ENCODE results near the gene CDYL2.

DNA sequence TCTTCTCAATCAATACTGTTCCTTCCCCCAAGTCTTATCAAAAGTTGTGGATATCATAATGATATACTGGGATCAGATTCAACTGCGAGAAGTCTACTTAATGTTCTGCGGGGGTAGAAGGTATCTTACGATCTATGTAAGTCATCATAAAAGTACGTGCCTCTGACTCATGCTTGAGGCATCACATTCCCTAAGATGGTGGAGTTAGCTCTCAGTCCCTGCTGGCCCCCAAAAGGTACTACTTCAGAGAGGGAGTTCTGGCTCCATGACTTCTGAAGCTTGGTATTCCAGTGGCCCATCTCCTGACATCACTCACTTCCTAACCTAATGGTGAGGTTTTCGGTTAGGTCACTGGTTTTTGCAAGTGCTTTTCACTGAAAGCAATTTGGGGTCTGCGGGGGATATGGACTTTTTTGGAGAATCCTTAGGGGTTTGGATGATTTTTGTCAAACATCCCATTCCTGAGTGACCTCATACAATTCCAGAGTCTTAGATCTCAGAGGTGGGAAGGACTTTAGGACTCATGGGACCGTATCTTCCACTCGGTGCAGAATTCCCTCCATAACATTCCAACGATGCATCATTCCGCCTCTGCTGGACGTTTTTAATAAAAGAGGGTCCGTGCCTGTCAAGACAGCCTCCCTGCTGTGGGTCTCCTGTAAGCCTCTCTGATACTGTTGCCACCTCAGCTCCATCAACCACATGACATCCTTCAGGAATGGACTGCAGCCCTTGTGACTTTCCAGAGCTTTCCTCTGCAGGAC lies 189.3 kb downstream of the CDYL2 start:
- TF ChIP-seq, protein P1, sequence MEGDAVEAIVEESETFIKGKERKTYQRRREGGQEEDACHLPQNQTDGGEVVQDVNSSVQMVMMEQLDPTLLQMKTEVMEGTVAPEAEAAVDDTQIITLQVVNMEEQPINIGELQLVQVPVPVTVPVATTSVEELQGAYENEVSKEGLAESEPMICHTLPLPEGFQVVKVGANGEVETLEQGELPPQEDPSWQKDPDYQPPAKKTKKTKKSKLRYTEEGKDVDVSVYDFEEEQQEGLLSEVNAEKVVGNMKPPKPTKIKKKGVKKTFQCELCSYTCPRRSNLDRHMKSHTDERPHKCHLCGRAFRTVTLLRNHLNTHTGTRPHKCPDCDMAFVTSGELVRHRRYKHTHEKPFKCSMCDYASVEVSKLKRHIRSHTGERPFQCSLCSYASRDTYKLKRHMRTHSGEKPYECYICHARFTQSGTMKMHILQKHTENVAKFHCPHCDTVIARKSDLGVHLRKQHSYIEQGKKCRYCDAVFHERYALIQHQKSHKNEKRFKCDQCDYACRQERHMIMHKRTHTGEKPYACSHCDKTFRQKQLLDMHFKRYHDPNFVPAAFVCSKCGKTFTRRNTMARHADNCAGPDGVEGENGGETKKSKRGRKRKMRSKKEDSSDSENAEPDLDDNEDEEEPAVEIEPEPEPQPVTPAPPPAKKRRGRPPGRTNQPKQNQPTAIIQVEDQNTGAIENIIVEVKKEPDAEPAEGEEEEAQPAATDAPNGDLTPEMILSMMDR (IDR thresholded peaks at IDR 0.05): peak in 2 of 3 donors; percentile 19 to 25
- no peak for TF ChIP-seq POLR2A (IDR thresholded peaks at IDR 0.05)
- no peak for TF ChIP-seq POLR2AphosphoS5 (IDR thresholded peaks at IDR 0.05)
